H1 (cell line): ENCODE data around the gene GPBP1. TPM values are rescaled to one million over a fixed set of nuclear protein-coding genes. Genes with fewer than 3 reads are reported as not detected.

ENCODE experiments used
- CTCF ChIA-PET: fragments of 300-600 bp; sonication (Branson Sonifier 250); formaldehyde crosslinking; loops from one replicate; lab custom pipeline; 2021; ENCODE audit not compliant: partially characterized antibody; lab: Charles Lee
- POLR2A ChIA-PET: fragments of 300-600 bp; sonication (Branson Sonifier 250); formaldehyde crosslinking; loops from one replicate; lab custom pipeline; 2021; ENCODE audit warnings: inconsistent platforms; ENCODE audit not compliant: partially characterized antibody; lab: Charles Lee
- DNase-seq, 2 experiments: peaks; one replicate each; pipeline versions ENCODE4 v3.0.0 to v3.0.0-alpha.2; 2010 to 2022; ENCODE audit warnings: low spot score in 2 of 2, low read depth in 1 of 2, mixed read lengths in 1 of 2
- FAIRE-seq: peaks from 2 replicates; lab custom pipeline; 2011; peaks lifted over from hg19 to GRCh38; lab: Jason Lieb, UNC
- H2AFZ ChIP-seq: 2 replicates; pipeline ENCODE4 v1.8.1; 2012; ENCODE audit warnings: low read length, inconsistent platforms
- H2AK5ac ChIP-seq: 2 replicates; pipeline ENCODE4 v1.6.1; 2013; ENCODE audit warnings: low read depth, low read length
- H2BK120ac ChIP-seq: replicated peaks from 2 replicates; pipeline ENCODE3; 2013; ENCODE audit warnings: low read depth, low read length, inconsistent platforms
- H2BK12ac ChIP-seq: 2 replicates; pipeline ENCODE4 v1.6.1; 2013; ENCODE audit warnings: low read depth, low read length
- H2BK15ac ChIP-seq: 2 replicates; pipeline ENCODE4 v1.6.1; 2013; ENCODE audit warnings: low read length
- H2BK20ac ChIP-seq: 2 replicates; pipeline ENCODE4 v1.6.1; 2013; ENCODE audit warnings: low read length
- H2BK5ac ChIP-seq: 2 replicates; pipeline ENCODE4 v1.6.1; 2013; ENCODE audit warnings: low read depth, low read length
- H3K14ac ChIP-seq: 2 replicates; pipeline ENCODE4 v1.6.1; 2013; ENCODE audit warnings: inconsistent platforms; ENCODE audit not compliant: insufficient read length
- H3K18ac ChIP-seq: 2 replicates; pipeline ENCODE4 v1.6.1; 2013; ENCODE audit warnings: low read length; ENCODE audit errors: extremely low read depth
- H3K23ac ChIP-seq: 2 replicates; pipeline ENCODE4 v1.6.1; 2013; ENCODE audit warnings: inconsistent platforms; ENCODE audit not compliant: insufficient read length
- H3K23me2 ChIP-seq: 2 replicates; pipeline ENCODE4 v1.6.1; 2013; ENCODE audit warnings: low read depth, low read length
- H3K27ac ChIP-seq: 2 replicates; pipeline ENCODE4 v1.6.1; 2011; ENCODE audit warnings: low read depth, low read length, inconsistent platforms
- H3K27me3 ChIP-seq, 4 experiments: replicated peaks in 1 of 4; 1 replicate in 1 of 4; 2 replicates in 3 of 4; pipeline versions ENCODE4 v1.6.1 to v1.8.1; 2011 to 2013; ENCODE audit warnings: low read length in 3 of 4, mild to moderate bottlenecking in 3 of 4, inconsistent platforms in 2 of 4, mixed read lengths in 2 of 4, moderate library complexity in 1 of 4; ENCODE audit not compliant: control insufficient read depth in 3 of 4, insufficient read depth in 3 of 4; ENCODE audit errors: extremely low read depth in 1 of 4
- H3K36me3 ChIP-seq, 4 experiments: 2 replicates each; pipeline versions ENCODE4 v1.6.1 to v1.8.1; 2011 to 2013; ENCODE audit warnings: mild to moderate bottlenecking in 4 of 4, low read length in 3 of 4, moderate library complexity in 2 of 4, control low read depth in 1 of 4, inconsistent platforms in 1 of 4; ENCODE audit not compliant: insufficient read depth in 4 of 4, control insufficient read depth in 2 of 4
- H3K4ac ChIP-seq: replicated peaks from 2 replicates; pipeline ENCODE3; 2013; ENCODE audit warnings: low read length, low read depth, mixed read lengths, inconsistent platforms; ENCODE audit not compliant: insufficient read length
- H3K4me1 ChIP-seq, 4 experiments: replicated peaks in 1 of 4; 1 replicate in 1 of 4; 2 replicates in 3 of 4; pipeline versions ENCODE4 v1.6.1 to v1.8.1; 2011 to 2013; ENCODE audit warnings: low read length in 3 of 4, inconsistent platforms in 2 of 4, mixed read lengths in 1 of 4; ENCODE audit not compliant: insufficient read depth in 4 of 4, control insufficient read depth in 3 of 4
- H3K4me2 ChIP-seq, 2 experiments: 2 replicates each; pipeline versions ENCODE4 v1.6.1 to v1.8.1; 2011 to 2013; ENCODE audit warnings: low read depth in 2 of 2, low read length in 2 of 2, control low read depth in 1 of 2, inconsistent platforms in 1 of 2, mild to moderate bottlenecking in 1 of 2; ENCODE audit not compliant: insufficient read depth in 1 of 2
- H3K4me3 ChIP-seq, 4 experiments: fragments of 200-600, 300-600 bp in 1 of 4; sonication (generic), shearing (Covaris generic), sonication (Bioruptor Twin) in 1 of 4; 2 replicates each; pipeline versions ENCODE4 v1.5.1 to v1.8.1; 2011 to 2016; ENCODE audit warnings: low read length in 4 of 4, low read depth in 3 of 4, control low read depth in 2 of 4, inconsistent platforms in 2 of 4, mild to moderate bottlenecking in 2 of 4, mixed read lengths in 1 of 4, moderate library complexity in 1 of 4; ENCODE audit not compliant: insufficient read depth in 2 of 4; ENCODE audit errors: extremely low read depth in 1 of 4
- H3K56ac ChIP-seq: replicated peaks from 2 replicates; pipeline ENCODE3; 2013; ENCODE audit warnings: low read depth, mild to moderate bottlenecking, mixed read lengths, low read length, inconsistent platforms; ENCODE audit not compliant: insufficient read length
- H3K79me1 ChIP-seq: 2 replicates; pipeline ENCODE4 v1.6.1; 2013; ENCODE audit warnings: low read depth, low read length, control low read depth
- H3K79me2 ChIP-seq, 2 experiments: 2 replicates each; pipeline versions ENCODE4 v1.6.1 to v1.8.1; 2012 to 2013; ENCODE audit warnings: low read length in 2 of 2, mild to moderate bottlenecking in 2 of 2, inconsistent platforms in 1 of 2; ENCODE audit not compliant: insufficient read depth in 2 of 2, control insufficient read depth in 1 of 2
- H3K9ac ChIP-seq, 4 experiments: replicated peaks in 1 of 4; 1 replicate in 1 of 4; 2 replicates in 3 of 4; pipeline versions ENCODE4 v1.6.1 to v1.8.1; 2011 to 2013; ENCODE audit warnings: low read depth in 3 of 4, low read length in 3 of 4, control low read depth in 2 of 4, mild to moderate bottlenecking in 2 of 4, moderate library complexity in 2 of 4, inconsistent platforms in 1 of 4; ENCODE audit errors: extremely low read depth in 1 of 4
- H3K9me3 ChIP-seq, 2 experiments: 2 replicates each; pipeline versions ENCODE4 v1.6.1 to v1.8.1; 2012 to 2013; ENCODE audit warnings: mild to moderate bottlenecking in 2 of 2, moderate library complexity in 2 of 2, control low read depth in 1 of 2, inconsistent platforms in 1 of 2, low read depth in 1 of 2, low read length in 1 of 2, mixed read lengths in 1 of 2; ENCODE audit not compliant: insufficient read depth in 2 of 2
- H4K20me1 ChIP-seq, 2 experiments: replicated peaks in 1 of 2; 2 replicates each; pipeline versions ENCODE3 to v1.8.1; 2011 to 2013; ENCODE audit warnings: inconsistent platforms in 2 of 2, low read length in 2 of 2, mild to moderate bottlenecking in 1 of 2; ENCODE audit not compliant: insufficient read depth in 2 of 2, control insufficient read depth in 1 of 2
- H4K5ac ChIP-seq: 2 replicates; pipeline ENCODE4 v1.6.1; 2013; ENCODE audit warnings: low read length, low read depth, mixed read lengths, inconsistent platforms; ENCODE audit not compliant: insufficient read length
- H4K8ac ChIP-seq: 2 replicates; pipeline ENCODE4 v1.8.0; 2013; ENCODE audit warnings: mild to moderate bottlenecking, moderate library complexity, low read length, inconsistent platforms; ENCODE audit not compliant: insufficient read depth; ENCODE audit errors: extremely low read depth
- H4K91ac ChIP-seq: replicated peaks from 2 replicates; pipeline ENCODE3; 2013; ENCODE audit warnings: low read length, mixed read lengths, inconsistent platforms; ENCODE audit not compliant: insufficient read length
- CBX8 ChIP-seq: fragments of 300-800, 300-1000 bp; sonication (generic); IDR thresholded peaks from 2 replicates; pipeline ENCODE4 v1.7.1; 2016; ENCODE audit warnings: low read depth, low read length, borderline replicate concordance
- CHD1 ChIP-seq: IDR thresholded peaks from 2 replicates; pipeline ENCODE4 v1.6.1; 2012; ENCODE audit warnings: low read depth, low read length, improper control_type of control experiment
- EGR1 ChIP-seq: IDR thresholded peaks from 2 replicates; pipeline ENCODE4 v1.6.1; 2011; ENCODE audit warnings: low read depth, low read length, borderline replicate concordance
- EZH2 ChIP-seq: fragments of 200-600 bp; sonication (generic); IDR thresholded peaks from 2 replicates; pipeline ENCODE4 v1.7.1; 2012; ENCODE audit warnings: low read depth, mild to moderate bottlenecking, moderate library complexity, low read length, inconsistent platforms; ENCODE audit not compliant: severe bottlenecking
- HDAC2 ChIP-seq, 2 experiments: fragments of 300-600 bp in 1 of 2; sonication (generic) in 1 of 2; IDR thresholded peaks; 2 replicates each; pipeline ENCODE4 v1.6.1; 2011 to 2012; ENCODE audit warnings: low read depth in 2 of 2, low read length in 2 of 2, mild to moderate bottlenecking in 2 of 2, moderate library complexity in 2 of 2, borderline replicate concordance in 1 of 2, inconsistent platforms in 1 of 2
- KDM4A ChIP-seq: IDR thresholded peaks from one replicate; pipeline ENCODE4 v1.7.1; 2012; ENCODE audit warnings: low read depth, mild to moderate bottlenecking, moderate library complexity, low read length, inconsistent platforms; ENCODE audit not compliant: severe bottlenecking
- POLR2AphosphoS5 ChIP-seq: IDR thresholded peaks from 2 replicates; pipeline ENCODE4 v1.6.1; 2011; ENCODE audit warnings: low read depth, low read length
- RNF2 ChIP-seq: fragments of 200-900, 300-1000 bp; sonication (generic); IDR thresholded peaks from 2 replicates; pipeline ENCODE4 v1.7.1; 2016; ENCODE audit warnings: borderline replicate concordance, low read depth, mild to moderate bottlenecking, antibody characterized with exemption, low read length; ENCODE audit not compliant: poor library complexity, severe bottlenecking; ENCODE audit errors: missing control alignments
- RXRA ChIP-seq: IDR thresholded peaks from 2 replicates; pipeline ENCODE4 v1.6.1; 2011; ENCODE audit warnings: low read depth, mild to moderate bottlenecking, low read length, moderate library complexity; ENCODE audit not compliant: insufficient read depth
- SIRT6 ChIP-seq: IDR thresholded peaks from one replicate; pipeline ENCODE4 v1.7.1; 2012; ENCODE audit warnings: low read length, inconsistent platforms
- SIX5 ChIP-seq: IDR thresholded peaks from 2 replicates; pipeline ENCODE4 v1.6.1; 2011; ENCODE audit warnings: mild to moderate bottlenecking, low read depth, low read length
- YY1 ChIP-seq: IDR thresholded peaks from 2 replicates; pipeline ENCODE4 v1.6.1; 2011; ENCODE audit warnings: low read depth, mild to moderate bottlenecking, low read length
- WGBS, 2 experiments: shearing (Covaris generic) in 1 of 2; methylation state at CpG; one replicate each; pipeline versions ENCODE4 v1.1.6 to v1.1.7; 2013 to 2015; ENCODE audit warnings: low lambda C conversion rate in 2 of 2, mixed read lengths in 2 of 2, inconsistent platforms in 1 of 2, low coverage in 1 of 2, missing lambda C conversion rate in 1 of 2; ENCODE audit not compliant: insufficient replicate concordance in 2 of 2, insufficient coverage in 1 of 2, insufficient read length in 1 of 2; ENCODE audit errors: extremely low coverage in 1 of 2, missing lambda C conversion rate in 1 of 2; 5-methylcytosine and 5-hydroxymethylcytosine counted together
- polyA plus RNA-seq, 7 experiments: library from polyadenylated mRNA; depleted of rRNA in 3 of 7; stranded (reverse) in 5 of 7; unstranded in 2 of 7; fragments of >200 nt in 5 of 7; fragments of 200-250 nt in 2 of 7; gene quantifications; 1 replicate in 5 of 7; 2 replicates in 1 of 7; 4 replicates in 1 of 7; pipeline versions ENCODE4 v1.2.1 to v1.2.3, GENCODE V29; 2011 to 2013; ENCODE audit warnings: missing spikeins in 2 of 7, mixed read lengths in 2 of 7
- total RNA-seq: library from RNA; stranded (reverse); fragmentation: NEBNext Ultra II Directional; extraction: Animal tissue kit (Norgen Biotek cat#: 25700); gene quantifications from 2 replicates; pipeline ENCODE4 v1.2.1, GENCODE V29; 2021

Gene GPBP1
- total and polyA plus RNA-seq, 2 of the 8 experiments (the other 6 are each of a cell fraction or from before 2014, with no cell fraction given) = 29.2 to 108 TPM

DNA sequence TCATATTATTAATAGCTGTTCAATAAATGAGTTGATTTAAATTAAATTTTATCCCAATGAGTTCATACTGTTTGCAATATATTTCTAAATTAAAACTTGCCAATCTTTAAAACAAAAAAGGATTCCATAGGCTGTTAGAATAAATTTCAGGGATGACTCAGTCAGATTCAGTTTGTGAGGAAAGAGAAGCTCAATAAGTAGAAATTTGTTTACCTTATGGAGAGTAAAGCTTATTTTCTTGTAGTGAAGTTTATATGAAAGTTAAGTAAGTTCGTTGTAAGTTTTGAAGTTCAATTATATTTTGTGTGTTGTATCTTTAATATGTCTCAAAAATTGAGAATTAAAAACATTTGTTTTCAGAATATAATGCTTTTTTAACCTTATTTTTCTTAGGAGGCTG lies 29.0 kb downstream of the GPBP1 start:
- Histone ChIP-seq H3K23me2 (no peaks in the 10 kb centered on the region; the same call in 1 of the 2 replicates), H2BK5ac (no peak overlapping the region), H2BK120ac (no peak overlapping the region), H3K4ac (no peak overlapping the region), H3K9ac (no peak overlapping the region), H2BK15ac (no peak overlapping the region), H2BK12ac (no peak overlapping the region), H4K8ac (no peak overlapping the region), H3K79me1 (peaks cover 4% of the 10 kb centered on the region), H4K91ac (no peak overlapping the region), H4K20me1 (peaks cover 25 to 44% of the 10 kb centered on the region in 2 experiments), H3K36me3 (peaks cover 0 to under 1% (median 0%) of the 10 kb centered on the region in 4 experiments; a peak in 1 of 8 replicates), H3K27ac (no peak overlapping the region), H3K56ac (no peak overlapping the region), H3K18ac (no peak overlapping the region), H2AFZ (no peak overlapping the region), H3K4me1 (peaks cover 4 to 10% (median 6%) of the 10 kb centered on the region in 4 experiments; a peak in 6 of 7 replicates), H3K23ac (no peak overlapping the region), H3K4me2 (no peak overlapping the region), H4K5ac (no peak overlapping the region), H3K4me3 (no peak overlapping the region), H2AK5ac (no peak overlapping the region), H3K14ac (no peak overlapping the region), H3K9me3 (no peaks in the 10 kb centered on the region), H3K27me3 (no peaks in the 10 kb centered on the region), H3K79me2 (peaks cover 73 to 100% of the 10 kb centered on the region in 2 experiments), H2BK20ac (no peak overlapping the region)
- ChIA-PET CTCF (interaction anchor here (1.3 to 1.8 kb wide), 4 partner anchors 11 to 17 kb away, joined by 3 to 10 read pairs (median 4); no protein-coding TSS in a partner anchor), POLR2A (interaction anchor here (0.7 to 0.9 kb wide), 4 partner anchors 13 to 31 kb away, joined by 3 to 5 read pairs (median 4); partner anchors contain the start of gene GPBP1)
- DNase-seq = no peak
- 84 to 100% methylated on average over 1 of the region's 1 CpG for WGBS, 2 experiments
- no peak for FAIRE-seq
- TF ChIP-seq POLR2AphosphoS5 (no peak), EZH2 (no peak), RXRA (no peak), YY1 (no peak), SIX5 (no peak), KDM4A (no peak), CHD1 (no peak), CBX8 (no peak), HDAC2 (IDR thresholded peaks at IDR 0.05; ENCODE audit: borderline replicate concordance in 1 of 2, low read depth in 2 of 2, low read length in 2 of 2) (no peak), EGR1 (no peak), SIRT6 (no peak), RNF2 (no peak)
